T-helper 1 cell treated with Interleukin-12 subunit alpha and Interleukin-12 subunit beta and Interleukin-4 antibody, amounts not matched to agents 30 ng/mL and 1 ng/mL, for 36 hours (primary cell): Measurements from ENCODE around the gene ZNF367. TPM values are rescaled to one million over a fixed set of nuclear protein-coding genes. Genes with fewer than 3 reads are reported as not detected.

Experiments used
- intact Hi-C: fragments of 100-400 bp; cut with micrococcal nuclease; formaldehyde crosslinking; loops from one replicate; pipeline ENCODE4 v1.15.1; 2024
- total RNA-seq: library from RNA; stranded (reverse); gene quantifications from 2 replicates; pipeline ENCODE4 v1.2.3, GENCODE V29; 2022

ZNF367 gene
- total RNA-seq, 1 donor from 2014 or later = 20.7 TPM

DNA sequence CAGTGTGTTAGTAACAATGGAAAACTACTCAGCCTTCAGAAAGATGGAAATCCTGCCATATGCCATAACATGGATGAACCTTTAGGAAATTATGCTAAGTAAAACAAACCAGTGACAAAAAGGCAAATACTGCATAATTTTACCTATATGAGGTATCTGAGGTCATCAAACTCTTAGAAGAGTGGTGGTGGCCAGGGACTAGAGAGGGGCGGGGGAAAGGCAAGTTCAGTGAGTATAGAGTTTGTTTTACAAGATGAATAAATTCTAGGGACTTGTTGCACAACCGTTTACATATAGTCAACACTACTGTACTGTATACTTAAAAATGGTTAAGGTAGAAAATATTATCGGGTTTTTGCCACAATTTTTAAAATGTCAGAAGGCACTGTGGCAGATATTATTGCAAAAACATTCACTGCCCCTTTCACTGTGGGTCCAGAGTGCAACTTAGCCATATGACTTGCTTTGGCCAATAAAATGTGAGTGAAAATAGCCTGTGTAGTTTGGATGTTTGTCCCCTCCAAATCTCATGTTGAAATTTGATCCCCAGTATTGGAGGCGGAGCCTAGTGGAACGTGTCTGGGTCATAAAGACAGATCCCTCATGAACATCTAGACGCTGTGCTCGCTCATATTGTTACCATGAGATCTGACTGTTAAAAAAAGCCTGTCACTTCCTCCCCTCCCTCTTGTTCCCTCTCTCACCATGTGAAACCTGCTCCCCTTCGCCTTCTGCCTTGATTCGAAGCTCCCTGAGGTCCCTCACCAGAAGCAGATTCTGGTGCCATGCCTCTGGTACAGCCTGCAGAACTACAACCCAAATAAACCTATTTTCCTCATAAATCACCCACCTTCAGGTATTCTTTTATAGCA lies 9.5 kb downstream of the ZNF367 start:
- intact Hi-C loops = no loop called here

- intact Hi-C loops = no loop called here
These were observed 17.8 kb downstream of the ZNF367 start for GRCh38 chr9:96400132-96400910.

DNA sequence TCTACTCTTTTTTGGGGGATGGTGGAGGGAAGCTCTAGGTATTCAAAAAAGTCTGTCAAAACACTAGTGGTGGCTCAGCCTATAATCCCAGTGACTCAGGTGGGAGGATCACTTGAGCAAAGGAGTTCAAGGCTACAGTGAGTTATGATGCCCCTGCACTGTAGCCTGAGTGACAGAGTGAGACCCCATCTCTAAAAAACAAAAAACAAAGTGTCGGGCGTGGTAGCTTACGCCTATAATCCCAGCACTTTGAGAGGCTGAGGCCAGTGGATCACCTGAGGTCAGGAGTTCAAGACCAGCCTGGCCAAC lies 18.9 kb downstream of the ZNF367 start:
- intact Hi-C loops = loop anchor here (2.0 kb wide), 2 partner anchors 14 to 18 kb away; no protein-coding TSS in a partner anchor

DNA sequence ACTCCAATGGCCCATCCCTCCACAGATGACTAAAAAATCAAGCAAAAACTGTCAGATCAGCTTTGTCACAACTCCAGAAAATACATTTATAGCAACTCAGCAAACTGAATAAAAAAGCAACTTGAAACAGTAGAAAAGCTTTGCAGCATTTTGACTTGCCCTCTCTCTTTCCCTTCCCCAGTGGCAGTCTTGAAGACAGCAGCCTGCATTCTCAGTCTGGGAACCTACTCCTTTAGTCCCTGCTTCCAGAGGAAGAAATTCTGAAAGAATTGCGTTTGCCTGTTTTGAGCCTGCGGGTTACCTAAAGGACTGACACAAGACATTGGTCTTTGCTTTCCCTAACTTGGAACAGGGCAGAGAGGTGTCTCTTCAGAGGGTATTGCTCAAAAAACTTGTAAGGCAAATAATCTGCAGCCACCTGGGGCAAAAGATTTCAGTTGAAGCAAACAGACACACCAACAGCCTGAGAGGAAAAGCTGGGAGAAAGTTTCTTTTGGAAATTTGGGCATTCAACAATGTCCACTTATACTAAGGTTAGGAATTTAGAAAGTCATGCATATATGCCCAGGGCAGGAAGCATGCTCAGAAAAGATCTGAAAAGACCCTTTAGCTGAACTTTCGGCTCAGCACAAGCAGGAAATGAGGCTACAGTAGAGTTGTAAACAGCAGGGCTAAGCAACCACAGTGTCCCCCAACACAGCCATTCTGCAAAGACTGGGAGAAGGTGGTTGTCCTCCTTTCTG lies 19.4 kb downstream of the ZNF367 start:
- intact Hi-C loops = loop anchor here (2.0 kb wide), 2 partner anchors 14 to 18 kb away; no protein-coding TSS in a partner anchor

DNA sequence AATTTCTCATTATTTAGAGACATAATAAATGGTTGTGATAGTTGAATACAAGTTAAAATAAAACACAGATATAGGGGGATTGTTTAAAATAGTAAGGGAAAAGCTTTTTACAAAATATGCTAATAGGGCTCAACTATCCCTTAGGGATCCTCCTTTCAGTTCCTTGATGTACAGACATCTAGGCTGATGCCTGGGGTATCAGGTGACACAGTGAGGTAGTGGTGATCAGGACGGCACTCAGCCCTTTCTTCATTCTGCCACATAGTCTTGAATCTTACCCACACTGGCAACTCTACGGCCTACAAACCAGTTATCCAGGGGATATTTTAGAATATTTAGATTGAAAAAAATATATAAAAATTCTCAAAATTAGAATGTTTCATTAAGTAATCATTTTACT lies 22.2 kb downstream of the ZNF367 start:
- intact Hi-C loops = no loop called here

- intact Hi-C loops = no loop called here
These were observed 23.2 kb downstream of the ZNF367 start for GRCh38 chr9:96394832-96395496.

DNA sequence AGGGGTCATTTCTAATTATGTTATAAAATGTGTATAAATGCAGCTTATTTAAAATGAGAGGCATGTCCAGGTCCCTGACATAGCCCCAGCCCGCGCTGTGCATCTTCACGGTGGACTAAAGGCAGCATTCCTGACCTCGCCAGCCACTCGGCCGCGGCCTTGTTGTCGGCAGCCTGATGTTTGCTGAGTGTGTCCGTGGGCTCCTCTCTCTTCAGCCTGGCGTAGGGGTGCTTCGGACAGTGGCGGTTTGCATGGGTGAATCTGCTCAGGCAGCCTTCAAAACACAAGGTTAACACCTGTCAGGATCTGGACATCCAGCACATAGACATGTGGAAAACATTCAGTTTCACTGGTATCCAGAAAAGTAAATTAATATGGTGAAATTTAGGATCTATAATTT lies 25.9 kb downstream of the ZNF367 start:
- intact Hi-C loops = no loop called here

DNA sequence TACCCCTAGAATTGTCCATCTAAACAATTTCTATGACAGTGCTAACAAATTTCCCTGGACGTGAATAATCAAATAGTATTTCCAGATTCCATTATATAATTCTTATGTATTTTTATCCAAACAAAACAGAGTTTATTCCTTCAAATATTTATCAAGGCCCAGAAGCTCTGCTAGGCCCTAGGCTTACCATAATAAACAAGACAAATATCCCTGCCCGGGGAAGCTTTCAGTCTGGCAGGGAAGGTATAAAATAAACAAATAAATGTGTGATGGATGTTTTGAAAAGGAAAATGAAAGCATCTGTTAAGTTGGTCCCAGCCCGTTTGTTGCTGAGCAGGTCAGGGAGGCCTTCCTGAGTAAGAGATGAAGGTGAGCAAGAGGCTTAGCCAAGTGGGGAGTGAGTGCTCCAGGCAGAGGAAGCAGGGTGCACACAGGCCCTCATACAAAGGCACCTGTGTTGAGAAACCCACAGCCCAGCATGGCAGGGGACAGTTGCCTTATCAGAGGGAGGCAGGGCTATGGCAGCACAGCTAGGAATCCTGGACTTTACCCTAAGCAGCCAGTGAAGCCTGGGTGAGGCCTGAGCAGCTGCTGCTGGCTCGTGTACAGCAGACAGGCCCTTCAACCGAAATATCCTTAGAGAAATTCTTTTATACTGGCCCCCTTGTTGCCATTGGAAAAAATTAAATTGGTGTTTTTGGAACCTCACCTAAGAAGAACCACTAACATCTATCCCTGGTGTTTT lies 27.0 kb downstream of the ZNF367 start:
- intact Hi-C loops = no loop called here

DNA sequence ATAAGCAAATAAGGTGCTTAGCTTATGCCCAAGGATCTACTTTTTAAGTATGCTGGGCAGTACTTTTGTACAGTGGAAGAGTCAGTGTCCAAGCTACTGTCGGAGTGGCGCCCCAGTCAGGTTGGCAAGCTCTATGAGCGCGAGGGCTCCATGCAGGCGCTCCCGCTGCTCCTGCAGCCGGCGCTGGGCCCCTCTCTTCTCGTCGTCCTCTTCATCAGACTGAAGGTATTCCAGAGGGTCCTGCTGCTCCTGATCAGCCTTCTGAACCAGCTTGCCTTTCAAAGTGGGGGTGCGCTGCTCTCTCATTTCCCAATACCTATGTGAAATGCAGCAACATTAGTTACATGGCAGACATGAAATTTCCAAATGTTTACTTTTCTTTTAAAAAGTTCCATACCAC lies 30.0 kb downstream of the ZNF367 start:
- intact Hi-C loops = no loop called here

DNA sequence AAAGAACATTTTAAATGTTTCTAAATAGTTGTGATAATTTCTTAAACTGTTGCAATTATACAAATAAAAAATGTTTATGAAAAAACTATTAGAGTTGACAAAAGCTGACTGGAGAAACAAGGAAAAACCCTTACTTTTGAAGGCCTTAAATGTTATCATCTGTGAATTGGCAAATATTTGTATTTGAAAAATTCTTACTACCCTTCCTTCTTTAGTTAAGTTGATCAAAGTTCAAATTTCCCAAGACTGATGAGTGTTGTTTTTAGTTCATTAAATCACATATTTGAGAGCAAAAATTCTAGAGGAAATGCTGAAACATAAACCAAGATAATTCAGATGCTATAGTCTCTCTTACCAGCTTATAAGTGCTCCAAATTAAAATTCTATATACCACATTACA lies 32.0 kb downstream of the ZNF367 start:
- intact Hi-C loops = no loop called here

- intact Hi-C loops = loop anchor here (1.0 kb wide), 1 partner anchor 34 kb away; no protein-coding TSS in a partner anchor
These were observed 34.8 kb downstream of the ZNF367 start, which contains the start of gene SLC35D2 for GRCh38 chr9:96383165-96383942. TSS of gene SLC35D2 (minus strand) at chr9:96383711. CDS start at chr9:96383634, 77 bp downstream.

DNA sequence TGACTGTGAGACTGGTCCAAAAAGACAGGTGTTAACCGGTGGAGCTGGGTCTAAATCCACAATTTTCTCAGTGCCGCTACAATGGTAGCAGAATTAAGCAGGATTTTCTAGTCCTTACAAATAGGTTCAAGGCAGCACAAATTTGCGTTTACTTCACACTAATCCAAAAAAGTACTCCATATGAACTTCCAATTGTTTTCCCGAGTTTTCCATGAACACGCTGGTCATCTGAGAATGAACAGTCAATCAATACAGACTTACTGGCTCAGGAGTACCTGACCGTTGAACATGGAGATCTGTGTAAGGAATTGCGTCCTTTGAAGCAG lies 35.4 kb downstream of the ZNF367 start:
- intact Hi-C loops = loop anchor here (1.0 kb wide), 1 partner anchor 34 kb away; no protein-coding TSS in a partner anchor

- intact Hi-C loops = no loop called here
These were observed 36.0 kb downstream of the ZNF367 start for GRCh38 chr9:96382175-96382574.

- intact Hi-C loops = no loop called here
These were observed 36.5 kb downstream of the ZNF367 start for GRCh38 chr9:96381696-96382095.

GRCh38 chr9:96381125-96381524 lies 37.0 kb downstream of the ZNF367 start:
- intact Hi-C loops = no loop called here

GRCh38 chr9:96379461-96379860 lies 38.7 kb downstream of the ZNF367 start:
- intact Hi-C loops = no loop called here

GRCh38 chr9:96378187-96378586 lies 40.0 kb downstream of the ZNF367 start:
- intact Hi-C loops = no loop called here

DNA sequence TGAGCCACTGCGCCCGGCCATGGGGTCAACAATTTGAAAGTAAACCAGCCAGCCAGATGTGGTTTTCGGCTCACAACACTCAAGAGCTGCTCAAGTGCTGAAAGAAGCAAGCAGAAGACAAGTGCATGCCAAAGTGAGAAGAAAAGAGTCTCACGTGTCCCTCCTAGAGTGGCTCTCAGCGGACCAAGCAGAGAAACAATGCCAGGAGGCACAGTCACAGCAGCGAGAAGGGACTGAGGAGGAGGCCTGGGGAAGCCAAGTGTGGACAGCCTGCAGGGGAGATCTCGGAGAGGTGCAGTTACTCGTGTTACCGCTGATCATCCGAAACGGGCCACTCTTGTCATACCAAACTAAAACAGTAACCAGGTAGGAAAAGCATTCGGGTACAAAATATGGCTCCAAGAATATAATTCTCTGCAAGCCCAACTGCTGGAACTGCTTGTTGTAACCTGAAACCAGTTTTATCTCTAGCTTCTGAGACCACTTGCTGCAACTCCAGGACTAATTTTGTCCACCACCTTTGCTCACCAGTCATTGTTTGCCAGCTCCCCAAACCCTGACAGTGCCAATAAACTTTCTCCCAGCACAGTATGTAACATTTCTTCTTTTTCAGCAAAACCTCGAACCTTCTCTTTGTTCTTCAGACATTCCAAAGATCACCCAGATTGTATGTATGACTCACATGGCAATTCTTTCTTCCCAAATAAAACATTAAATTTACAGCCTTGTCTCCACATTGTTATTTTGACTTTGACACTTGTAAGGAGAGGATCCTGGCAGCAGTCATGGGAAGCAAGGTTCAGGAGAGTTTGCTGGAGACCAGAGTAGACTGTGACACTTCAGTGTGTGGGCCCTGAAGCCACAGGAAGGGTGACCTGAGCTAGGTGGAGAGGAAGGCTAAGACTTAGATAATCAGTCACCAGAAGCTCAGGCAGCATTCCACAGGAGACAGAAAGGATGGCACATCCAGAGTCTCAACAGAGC lies 41.0 kb downstream of the ZNF367 start:
- intact Hi-C loops = no loop called here
